HepG2 (cell line): ENCODE measurements around the gene WDR87. TPM values are rescaled to one million over a fixed set of nuclear protein-coding genes. Genes with fewer than 3 reads are reported as not detected.

Experiments
- ATAC-seq: fragments of 200-7000 bp; cut with Tn5 transposase; 3 replicates; pipeline ENCODE4 v1.9.1; 2020; ENCODE audit warnings: mild to moderate bottlenecking, moderate library complexity
- BruUV-seq: library from RNA; stranded (reverse); fragments of 400-500 nt; replicated peaks from 2 replicates; lab custom pipeline; 2021; lab: Mats Ljungman, UMichigan
- CTCF ChIA-PET: fragments of 300-600 bp; formaldehyde crosslinking; extraction: SDS; loops from one replicate; lab custom pipeline; 2021; ENCODE audit warnings: low total read pairs, inconsistent platforms, low intra/inter-chr PET ratio; lab: Yijun Ruan, JAX
- POLR2A ChIA-PET: fragments of 350-600 bp; sonication (Branson Sonifier 250); formaldehyde crosslinking; loops from one replicate; lab custom pipeline; 2020; ENCODE audit warnings: antibody characterized with exemption, inconsistent platforms; lab: Yijun Ruan, JAX
- DNase-seq: peaks from one replicate; pipeline ENCODE4 v3.0.0-alpha.2; 2015; ENCODE audit warnings: low spot score
- FAIRE-seq: peaks from 3 replicates; lab custom pipeline; 2011; peaks lifted over from hg19 to GRCh38; lab: Jason Lieb, UNC
- H2AFZ ChIP-seq: one replicate; pipeline ENCODE4 v1.6.1; 2011; ENCODE audit warnings: low read length, inconsistent platforms
- H3K27ac ChIP-seq: fragments of 300-600 bp; 3 replicates; pipeline ENCODE4 v1.8.0; 2011; ENCODE audit warnings: mixed run types, mild to moderate bottlenecking, mixed read lengths, low read length, inconsistent platforms; ENCODE audit not compliant: insufficient read depth; ENCODE audit errors: extremely low read length
- H3K27me3 ChIP-seq, 2 experiments: fragments of 200-600 bp in 1 of 2; 2 replicates in 1 of 2; 3 replicates in 1 of 2; pipeline versions ENCODE4 v1.6.0 to v1.8.0; 2011; ENCODE audit warnings: low read length in 2 of 2, mild to moderate bottlenecking in 2 of 2, moderate library complexity in 2 of 2, inconsistent platforms in 1 of 2; ENCODE audit not compliant: insufficient read depth in 2 of 2, control insufficient read depth in 1 of 2
- H3K36me3 ChIP-seq, 2 experiments: fragments of 200-600 bp in 1 of 2; replicated peaks in 1 of 2; 2 replicates in 1 of 2; 3 replicates in 1 of 2; pipeline versions ENCODE4 v1.5.1 to v1.8.0; 2011; ENCODE audit warnings: low read length in 2 of 2, inconsistent platforms in 1 of 2; ENCODE audit not compliant: insufficient read depth in 2 of 2, control insufficient read depth in 1 of 2
- H3K4me1 ChIP-seq: 2 replicates; pipeline ENCODE4 v1.5.1; 2012; ENCODE audit warnings: low read length, inconsistent platforms; ENCODE audit not compliant: insufficient read depth
- H3K4me2 ChIP-seq: 2 replicates; pipeline ENCODE4 v1.6.0; 2011; ENCODE audit warnings: low read depth, low read length, inconsistent platforms
- H3K4me3 ChIP-seq, 3 experiments: fragments of 200-600 bp in 1 of 3; sonication (generic), shearing (Covaris generic) in 1 of 3; replicated peaks in 1 of 3; 2 replicates each; pipeline ENCODE4 v1.5.1; 2011 to 2016; ENCODE audit warnings: low read length in 3 of 3, inconsistent platforms in 2 of 3, low read depth in 2 of 3, mild to moderate bottlenecking in 2 of 3, control low read depth in 1 of 3, mixed read lengths in 1 of 3; ENCODE audit not compliant: insufficient read depth in 1 of 3
- H3K79me2 ChIP-seq: one replicate; pipeline ENCODE4 v1.6.1; 2011; ENCODE audit warnings: low read length, inconsistent platforms; ENCODE audit not compliant: insufficient read depth
- H3K9ac ChIP-seq: 2 replicates; pipeline ENCODE4 v1.6.0; 2011; ENCODE audit warnings: mild to moderate bottlenecking, low read depth, low read length, inconsistent platforms; ENCODE audit not compliant: insufficient read depth
- H3K9me3 ChIP-seq: 2 replicates; pipeline ENCODE4 v1.5.1; 2012; ENCODE audit warnings: mild to moderate bottlenecking, low read length
- H4K20me1 ChIP-seq: 2 replicates; pipeline ENCODE4 v1.6.0; 2011; ENCODE audit warnings: inconsistent platforms, mild to moderate bottlenecking, low read length, moderate library complexity; ENCODE audit not compliant: insufficient read depth
- E2F2 ChIP-seq: sonication (generic); formaldehyde crosslinking; IDR thresholded peaks from 2 replicates; pipeline ENCODE4 v1.4.0; 2020; ENCODE audit warnings: missing genetic modification reagents, borderline replicate concordance
- HMG20A ChIP-seq: IDR thresholded peaks from 2 replicates; pipeline ENCODE4 v1.6.1; 2016; ENCODE audit warnings: borderline replicate concordance
- KDM1A ChIP-seq: IDR thresholded peaks from 2 replicates; pipeline ENCODE4 v1.6.1; 2016; ENCODE audit warnings: missing compliant biosample characterization
- MAFK ChIP-seq, 2 experiments: IDR thresholded peaks in 1 of 2; conservative IDR thresholded peaks in 1 of 2; 2 replicates each; pipeline ENCODE4 v1.6.1; 2011; ENCODE audit warnings: improper control_type of control experiment in 2 of 2, low read length in 2 of 2
- MED13 ChIP-seq: sonication (generic); formaldehyde crosslinking; IDR thresholded peaks from 2 replicates; pipeline ENCODE4 v1.5.0; 2020; ENCODE audit warnings: missing genetic modification reagents
- MEIS2 ChIP-seq: sonication (generic); formaldehyde crosslinking; IDR thresholded peaks from 2 replicates; pipeline ENCODE4 v1.9.0; 2021; ENCODE audit warnings: mild to moderate bottlenecking, missing genetic modification reagents
- NCOR1 ChIP-seq: fragments of 200-600 bp; sonication (generic); IDR thresholded peaks from 2 replicates; pipeline ENCODE4 v1.7.0; 2017; ENCODE audit warnings: antibody characterized with exemption, low read length, borderline replicate concordance
- POGK ChIP-seq: sonication (generic); formaldehyde crosslinking; conservative IDR thresholded peaks from 2 replicates; pipeline ENCODE4 v1.8.0; 2022; ENCODE audit warnings: mild to moderate bottlenecking, moderate library complexity, missing genetic modification reagents
- RARG ChIP-seq: sonication (generic); formaldehyde crosslinking; IDR thresholded peaks from 2 replicates; pipeline ENCODE4 v1.4.0; 2020; ENCODE audit warnings: low read depth, mild to moderate bottlenecking, missing genetic modification reagents
- TBL1XR1 ChIP-seq: fragments of 150-350 bp; IDR thresholded peaks from 2 replicates; pipeline ENCODE4 v1.6.1; 2014; ENCODE audit warnings: borderline replicate concordance, low read length; ENCODE audit not compliant: partially characterized antibody
- TBX2 ChIP-seq: sonication (generic); formaldehyde crosslinking; IDR thresholded peaks from 2 replicates; pipeline ENCODE4 v1.5.0; 2020; ENCODE audit warnings: missing genetic modification reagents, mild to moderate bottlenecking, borderline replicate concordance
- THAP11 ChIP-seq: IDR thresholded peaks from 2 replicates; pipeline ENCODE4 v1.6.1; 2016; ENCODE audit warnings: missing biosample characterization, missing genetic modification reagents
- YEATS4 ChIP-seq: sonication (generic); formaldehyde crosslinking; IDR thresholded peaks from 2 replicates; pipeline ENCODE4 v1.4.0; 2020; ENCODE audit warnings: missing genetic modification reagents, borderline replicate concordance
- ZNF20 ChIP-seq: sonication (generic); formaldehyde crosslinking; IDR thresholded peaks from 2 replicates; pipeline ENCODE4 v1.4.0; 2020; ENCODE audit warnings: mild to moderate bottlenecking, moderate library complexity, missing genetic modification reagents
- ZNF30 ChIP-seq: sonication (generic); formaldehyde crosslinking; IDR thresholded peaks from 2 replicates; pipeline ENCODE4 v1.5.0; 2020; ENCODE audit warnings: mild to moderate bottlenecking, missing genetic modification reagents
- ZNF326 ChIP-seq: sonication (generic); formaldehyde crosslinking; IDR thresholded peaks from 2 replicates; pipeline ENCODE4 v1.4.0; 2020; ENCODE audit warnings: missing genetic modification reagents, borderline replicate concordance
- ZNF724P ChIP-seq: sonication (generic); formaldehyde crosslinking; IDR thresholded peaks from 2 replicates; pipeline ENCODE4 v1.8.0; 2022; ENCODE audit warnings: missing genetic modification reagents, borderline replicate concordance
- ZNF773 ChIP-seq: sonication (generic); formaldehyde crosslinking; IDR thresholded peaks from 2 replicates; pipeline ENCODE4 v1.4.0; 2020; ENCODE audit warnings: missing genetic modification reagents, borderline replicate concordance
- ZNF800 ChIP-seq: sonication (generic); formaldehyde crosslinking; IDR thresholded peaks from 2 replicates; pipeline ENCODE4 v1.4.0; 2020; ENCODE audit warnings: missing genetic modification reagents
- ZNF850 ChIP-seq: sonication (generic); formaldehyde crosslinking; conservative IDR thresholded peaks from 2 replicates; pipeline ENCODE4 v1.9.0; 2021; ENCODE audit warnings: mild to moderate bottlenecking, missing genetic modification reagents
- WGBS: methylation state at CpG from one replicate; pipeline ENCODE4 v1.1.6; 2017; ENCODE audit warnings: low lambda C conversion rate; 5-methylcytosine and 5-hydroxymethylcytosine counted together
- in situ Hi-C: cut with HindIII; loops from 2 replicates; pipeline ENCODE4 v1.10.0; 2017; ENCODE audit warnings: low pct_unique_long_range_greater_than_20kb; ENCODE audit not compliant: extremely low pct_ligation_motif_present
- intact Hi-C: fragments of 100-400 bp; cut with micrococcal nuclease; formaldehyde crosslinking; loops from one replicate; pipeline ENCODE4 v1.10.0; 2022; ENCODE audit not compliant: unreplicated experiment
- polyA plus RNA-seq, 8 experiments: library from polyadenylated mRNA; depleted of rRNA in 3 of 8; stranded (reverse) in 7 of 8; unstranded in 1 of 8; fragments of >200 nt; fragmentation: Illumina TruSeq in 4 of 8; extraction: Trizol in 4 of 8; gene quantifications; 2 replicates each; pipeline versions ENCODE4 v1.2.1 to v1.2.3, GENCODE V29; 2011 to 2016; ENCODE audit warnings: low read depth in 4 of 8, missing spikeins in 1 of 8, mixed read lengths in 1 of 8; ENCODE audit not compliant: insufficient read depth in 1 of 8
- total RNA-seq, 5 experiments: library from RNA; depleted of rRNA; stranded (reverse); fragments of >200 nt; fragmentation: Illumina TruSeq; extraction: Trizol; gene quantifications; 2 replicates each; pipeline ENCODE4 v1.2.3, GENCODE V29; 2016; ENCODE audit warnings: low read depth in 1 of 5

Gene WDR87
- total and polyA plus RNA-seq, 2 of the 13 experiments (the other 11 are each of a cell fraction or from before 2014, with no cell fraction given), result not detected

- H3K4me3 ChIP-seq, result peak overlapping the region; percentile 57 to 75 (median 68); a peak in 5 of 6 replicates
- in situ Hi-C loops (no loop called here), intact Hi-C loops (loop anchor here (2.0 kb wide), 1 partner anchor 25 kb away; the partner anchor contains the start of genes SIPA1L3 and WDR87)
- DNase-seq (peak; percentile 84), FAIRE-seq (peak; percentile 94), ATAC-seq (peak; percentile 85)
- POLR2A ChIA-PET, result interaction anchor here (0.7 to 4.8 kb wide), 12 partner anchors 8 to 442 kb away, joined by 3 to 89 read pairs (median 4); partner anchors contain the start of genes PSMD8, SIPA1L3 and WDR87
- 0% methylated on average over 8 of the region's 30 CpGs for WGBS
- peak overlapping the region; percentile 81 for H3K9ac ChIP-seq
- CTCF ChIA-PET, result no interaction called here
- peaks cover 33% of the 10 kb centered on the region for H3K79me2 ChIP-seq
- no peaks in the 10 kb centered on the region for H3K36me3 ChIP-seq
- H4K20me1 ChIP-seq, result no peaks in the 10 kb centered on the region
- H3K4me2 ChIP-seq, result peak overlapping the region; percentile 97
- no peak overlapping the region for H2AFZ ChIP-seq
- peak overlapping the region; percentile 87 for H3K27ac ChIP-seq
- peaks cover 69% of the 10 kb centered on the region for H3K4me1 ChIP-seq
- H3K27me3 ChIP-seq, result no peaks in the 10 kb centered on the region
- BruUV-seq, result TSS peak; percentile 99
- H3K9me3 ChIP-seq, result peaks cover 9% of the 10 kb centered on the region
- TF ChIP-seq ZNF800 (CRISPR knock-in tag) (no peak), KDM1A (CRISPR knock-in tag) (no peak), ZNF20 (CRISPR knock-in tag) (no peak), TBL1XR1 (no peak), ZNF773 (CRISPR knock-in tag) (no peak), MEIS2 (CRISPR knock-in tag) (no peak), YEATS4 (CRISPR knock-in tag) (no peak), NCOR1 (no peak; the same call in 1 of the 2 replicates), ZNF30 (no peak), ZNF326 (CRISPR knock-in tag) (no peak), TBX2 (peak; percentile 40; the same call in 1 of the 2 replicates), THAP11 (CRISPR knock-in tag) (peak; percentile 71), ZNF850 (no peak), POGK (CRISPR knock-in tag) (peak; percentile 56; the same call in 1 of the 2 replicates), MAFK (conservative IDR thresholded peaks at IDR 0.05 in 1 of 2, IDR thresholded peaks at IDR 0.05 in 1 of 2; ENCODE audit: low read length in 2 of 2) (no peak), E2F2 (CRISPR knock-in tag) (no peak), ZNF724P (no peak), RARG (CRISPR knock-in tag) (no peak), HMG20A (CRISPR knock-in tag) (no peak; the same call in 1 of the 2 replicates), MED13 (CRISPR knock-in tag) (no peak)
Measured at GRCh38 chr19:37931881-37932655, 25.7 kb upstream of the WDR87 start.
